IMR-90 (cell line): ENCODE measurements around the gene KCNJ10. TPM values are rescaled to one million over a fixed set of nuclear protein-coding genes. Genes with fewer than 3 reads are reported as not detected.

Experiments
- ATAC-seq: fragments of 200-7000 bp; cut with Tn5 transposase; 2 replicates; pipeline ENCODE4 v1.9.1; 2020; ENCODE audit warnings: low read depth, mild to moderate bottlenecking, moderate library complexity
- BruUV-seq: library from RNA; stranded (reverse); fragments of 400-500 nt; replicated peaks from 2 replicates; lab custom pipeline; 2021; lab: Mats Ljungman, UMichigan
- CTCF ChIA-PET: fragments of 300-600 bp; formaldehyde crosslinking; extraction: SDS; loops from one replicate; lab custom pipeline; 2021; ENCODE audit warnings: antibody characterized with exemption; lab: Yijun Ruan, JAX
- POLR2A ChIA-PET: fragments of 300-600 bp; sonication (Branson Sonifier 250); formaldehyde crosslinking; loops from one replicate; lab custom pipeline; 2022; ENCODE audit warnings: antibody characterized with exemption; ENCODE audit not compliant: unreplicated experiment; lab: Charles Lee
- DNase-seq: peaks from one replicate; pipeline ENCODE4 v3.0.0; 2013
- H2AFZ ChIP-seq: replicated peaks from 2 replicates; pipeline ENCODE3; 2013; ENCODE audit warnings: low read length, mild to moderate bottlenecking; ENCODE audit not compliant: poor library complexity
- H2AK5ac ChIP-seq: 2 replicates; pipeline ENCODE4 v1.6.1; 2013; ENCODE audit warnings: low read depth, low read length, inconsistent platforms
- H2AK9ac ChIP-seq: replicated peaks from 2 replicates; pipeline ENCODE3; 2013; ENCODE audit warnings: mild to moderate bottlenecking, low read depth, low read length, moderate library complexity; ENCODE audit not compliant: poor library complexity
- H2BK120ac ChIP-seq: 2 replicates; pipeline ENCODE4 v1.6.1; 2013; ENCODE audit warnings: low read depth, low read length, inconsistent platforms
- H2BK15ac ChIP-seq: 3 replicates; pipeline ENCODE4 v1.6.1; 2013; ENCODE audit warnings: low read depth, low read length, inconsistent platforms
- H2BK20ac ChIP-seq: 2 replicates; pipeline ENCODE4 v1.6.1; 2013; ENCODE audit warnings: low read depth, mild to moderate bottlenecking, inconsistent platforms, low read length, moderate library complexity
- H2BK5ac ChIP-seq: 2 replicates; pipeline ENCODE4 v1.6.1; 2013; ENCODE audit warnings: mild to moderate bottlenecking, low read depth, low read length, inconsistent platforms; ENCODE audit not compliant: poor library complexity, severe bottlenecking
- H3K14ac ChIP-seq: replicated peaks from 2 replicates; pipeline ENCODE4 v1.6.1; 2013; ENCODE audit warnings: low read depth, low read length, inconsistent platforms
- H3K18ac ChIP-seq: 2 replicates; pipeline ENCODE4 v1.6.1; 2013; ENCODE audit warnings: low read depth, low read length, control low read depth
- H3K23ac ChIP-seq: 2 replicates; pipeline ENCODE4 v1.6.1; 2013; ENCODE audit warnings: low read depth, low read length, inconsistent platforms
- H3K27ac ChIP-seq: 2 replicates; pipeline ENCODE4 v1.5.1; 2013; ENCODE audit warnings: mild to moderate bottlenecking, control low read depth, low read length; ENCODE audit not compliant: insufficient read depth
- H3K27me3 ChIP-seq: 2 replicates; pipeline ENCODE4 v1.6.1; 2013; ENCODE audit warnings: low read length; ENCODE audit not compliant: control insufficient read depth, insufficient read depth
- H3K36me3 ChIP-seq: 2 replicates; pipeline ENCODE4 v1.6.1; 2013; ENCODE audit warnings: low read length, mixed read lengths; ENCODE audit not compliant: control insufficient read depth, insufficient read depth
- H3K4ac ChIP-seq: 2 replicates; pipeline ENCODE4 v1.6.1; 2013; ENCODE audit warnings: low read depth, low read length, inconsistent platforms
- H3K4me1 ChIP-seq: 2 replicates; pipeline ENCODE4 v1.6.1; 2013; ENCODE audit warnings: low read length, mixed read lengths; ENCODE audit not compliant: control insufficient read depth, insufficient read depth
- H3K4me2 ChIP-seq: 2 replicates; pipeline ENCODE4 v1.6.1; 2013; ENCODE audit warnings: low read depth, mild to moderate bottlenecking, control low read depth, low read length, moderate library complexity
- H3K4me3 ChIP-seq: 2 replicates; pipeline ENCODE4 v1.5.1; 2013; ENCODE audit warnings: low read depth, mild to moderate bottlenecking, control low read depth, low read length, moderate library complexity; ENCODE audit not compliant: insufficient read depth
- H3K56ac ChIP-seq: 2 replicates; pipeline ENCODE4 v1.6.1; 2013; ENCODE audit warnings: low read length, inconsistent platforms; ENCODE audit not compliant: insufficient read depth; ENCODE audit errors: extremely low read depth
- H3K79me1 ChIP-seq, 2 experiments: 2 replicates each; pipeline ENCODE4 v1.6.1; 2013; ENCODE audit warnings: low read length in 2 of 2, inconsistent platforms in 1 of 2, low read depth in 1 of 2
- H3K9ac ChIP-seq: 2 replicates; pipeline ENCODE4 v1.6.1; 2013; ENCODE audit warnings: low read depth, low read length, control low read depth
- H3K9me1 ChIP-seq: 2 replicates; pipeline ENCODE4 v1.6.1; 2013; ENCODE audit warnings: low read length, inconsistent platforms; ENCODE audit not compliant: insufficient read depth
- H3K9me3 ChIP-seq: 2 replicates; pipeline ENCODE4 v1.6.1; 2013; ENCODE audit warnings: low read length; ENCODE audit not compliant: control insufficient read depth, insufficient read depth
- H4K20me1 ChIP-seq: 2 replicates; pipeline ENCODE4 v1.6.1; 2013; ENCODE audit warnings: low read length, inconsistent platforms; ENCODE audit not compliant: insufficient read depth
- H4K5ac ChIP-seq: 2 replicates; pipeline ENCODE4 v1.6.1; 2013; ENCODE audit warnings: mild to moderate bottlenecking, low read depth, low read length, control low read depth
- H4K8ac ChIP-seq, 2 experiments: 2 replicates each; pipeline ENCODE4 v1.6.1; 2013; ENCODE audit warnings: low read depth in 2 of 2, low read length in 2 of 2, control low read depth in 1 of 2, inconsistent platforms in 1 of 2
- H4K91ac ChIP-seq: 2 replicates; pipeline ENCODE4 v1.6.1; 2013; ENCODE audit warnings: low read depth, low read length, inconsistent platforms; ENCODE audit not compliant: insufficient read depth
- BHLHE40 ChIP-seq: fragments of 150-350 bp; IDR thresholded peaks from 2 replicates; pipeline ENCODE4 v1.6.1; 2016; ENCODE audit warnings: mild to moderate bottlenecking, low read depth, low read length
- CEBPB ChIP-seq: IDR thresholded peaks from 2 replicates; pipeline ENCODE4 v1.6.1; 2012; ENCODE audit warnings: low read depth, low read length, improper control_type of control experiment
- CHD1 ChIP-seq: IDR thresholded peaks from 2 replicates; pipeline ENCODE4 v1.6.1; 2012; ENCODE audit warnings: low read depth, low read length, improper control_type of control experiment
- CTCF ChIP-seq: conservative IDR thresholded peaks from 2 replicates; pipeline ENCODE4 v1.5.1; 2012; ENCODE audit warnings: mild to moderate bottlenecking, low read depth, low read length, improper control_type of control experiment
- ELK1 ChIP-seq: fragments of 150-350 bp; IDR thresholded peaks from 2 replicates; pipeline ENCODE4 v1.6.1; 2016; ENCODE audit warnings: low read depth, mild to moderate bottlenecking, low read length, moderate library complexity, borderline replicate concordance
- FOS ChIP-seq: fragments of 150-350 bp; IDR thresholded peaks from 2 replicates; pipeline ENCODE4 v1.6.1; 2016; ENCODE audit warnings: low read depth, low read length
- MAFK ChIP-seq: IDR thresholded peaks from 2 replicates; pipeline ENCODE4 v1.6.1; 2012; ENCODE audit warnings: low read depth, low read length, improper control_type of control experiment
- MAZ ChIP-seq: IDR thresholded peaks from 2 replicates; pipeline ENCODE4 v1.6.1; 2012; ENCODE audit warnings: low read depth, mild to moderate bottlenecking, low read length, improper control_type of control experiment, moderate library complexity, borderline replicate concordance
- MXI1 ChIP-seq: IDR thresholded peaks from 2 replicates; pipeline ENCODE4 v1.6.1; 2012; ENCODE audit warnings: low read depth, mild to moderate bottlenecking, low read length, moderate library complexity, borderline replicate concordance
- NFE2L2 ChIP-seq: fragments of 150-350 bp; IDR thresholded peaks from 2 replicates; pipeline ENCODE4 v1.6.1; 2016; ENCODE audit warnings: low read depth, mild to moderate bottlenecking, low read length
- POLR2A ChIP-seq: IDR thresholded peaks from 2 replicates; pipeline ENCODE4 v1.6.1; 2012; ENCODE audit warnings: mild to moderate bottlenecking, low read depth, low read length
- RAD21 ChIP-seq: IDR thresholded peaks from 2 replicates; pipeline ENCODE4 v1.6.1; 2012; ENCODE audit warnings: low read length, improper control_type of control experiment
- RCOR1 ChIP-seq: IDR thresholded peaks from 2 replicates; pipeline ENCODE4 v1.6.1; 2012; ENCODE audit warnings: mild to moderate bottlenecking, low read length, improper control_type of control experiment; ENCODE audit not compliant: insufficient replicate concordance
- RFX5 ChIP-seq: IDR thresholded peaks from 2 replicates; pipeline ENCODE4 v1.8.0; 2012; ENCODE audit warnings: low read depth, mild to moderate bottlenecking, low read length, moderate library complexity
- SMC3 ChIP-seq: fragments of 150-350 bp; IDR thresholded peaks from 2 replicates; pipeline ENCODE4 v1.6.1; 2016; ENCODE audit warnings: low read depth, mild to moderate bottlenecking, antibody characterized with exemption, low read length, moderate library complexity
- USF2 ChIP-seq: fragments of 150-350 bp; IDR thresholded peaks from 2 replicates; pipeline ENCODE4 v1.6.1; 2017; ENCODE audit warnings: mild to moderate bottlenecking, antibody characterized with exemption, low read length, low read depth
- WGBS, 2 experiments: methylation state at CpG; one replicate each; pipeline versions ENCODE4 v1.1.5 to v1.1.7; 2013; ENCODE audit warnings: missing lambda C conversion rate in 2 of 2; ENCODE audit not compliant: insufficient read length in 1 of 2; ENCODE audit errors: extremely low coverage in 2 of 2; 5-methylcytosine and 5-hydroxymethylcytosine counted together
- dilution Hi-C: fragments of 300-500 bp; cut with HindIII; formaldehyde crosslinking; loops from one replicate; pipeline ENCODE4 v1.14.3; 2018; ENCODE audit warnings: low sequenced_read_pairs; ENCODE audit not compliant: unreplicated experiment
- in situ Hi-C: fragments of 300-500 bp; cut with MboI; formaldehyde crosslinking; loops from 3 replicates; pipeline ENCODE4 v1.14.3; 2019; ENCODE audit warnings: low sequenced_read_pairs, inconsistent platforms, mixed read lengths
- intact Hi-C: fragments of 100-400 bp; cut with micrococcal nuclease; formaldehyde crosslinking; loops from 2 replicates; pipeline ENCODE4 v1.10.0; 2022
- polyA plus RNA-seq, 3 experiments: library from polyadenylated mRNA; depleted of rRNA; stranded (reverse); fragments of >200 nt; gene quantifications; 2 replicates each; pipeline ENCODE4 v1.2.3, GENCODE V29; 2012; ENCODE audit warnings: low replicate concordance in 1 of 3
- total RNA-seq: library from RNA; depleted of rRNA; stranded (reverse); fragments of >200 nt; gene quantifications from 2 replicates; pipeline ENCODE4 v1.2.3, GENCODE V29; 2012

KCNJ10 gene
- total and polyA plus RNA-seq, 2 of the 4 experiments (the other 2 are of a cell fraction) = not detected

GRCh38 chr1:160084771-160085321, 14.9 kb upstream of the KCNJ10 start:
- Histone ChIP-seq H3K4me1 (peaks cover 3% of the 10 kb centered on the region; the same call in 1 of the 2 replicates), H4K5ac (no peak overlapping the region), H2AK9ac (no peak overlapping the region), H2AK5ac (no peak overlapping the region), H3K4me2 (no peak overlapping the region), H2BK15ac (no peak overlapping the region), H3K18ac (no peak overlapping the region), H3K4me3 (no peak overlapping the region), H3K56ac (no peak overlapping the region), H3K9ac (no peak overlapping the region), H2BK20ac (no peak overlapping the region), H2BK5ac (no peak overlapping the region), H4K8ac (no peak overlapping the region), H3K36me3 (peaks cover 2% of the 10 kb centered on the region; the same call in 1 of the 2 replicates), H3K9me1 (no peaks in the 10 kb centered on the region), H3K79me1 (no peaks in the 10 kb centered on the region), H3K23ac (no peak overlapping the region), H3K9me3 (no peaks in the 10 kb centered on the region; the same call in 1 of the 2 replicates), H4K20me1 (no peaks in the 10 kb centered on the region), H2AFZ (no peak overlapping the region), H3K4ac (no peak overlapping the region), H4K91ac (no peak overlapping the region), H3K27ac (no peak overlapping the region), H3K14ac (no peak overlapping the region), H3K27me3 (peaks cover 52% of the 10 kb centered on the region), H2BK120ac (no peak overlapping the region)
- ChIA-PET CTCF (interaction anchor here (0.7 to 2.1 kb wide), 5 partner anchors 11 to 292 kb away, joined by 3 to 12 read pairs (median 5); partner anchors contain the start of gene PIGM), POLR2A (no interaction called here)
- intact Hi-C loops (loop anchor here (1.0 kb wide), 1 partner anchor 291 kb away; no protein-coding TSS in a partner anchor), dilution Hi-C loops (no loop called here), in situ Hi-C loops (no loop called here)
- BruUV-seq = no TSS peak
- DNase-seq (no peak), ATAC-seq (no peak)
- TF ChIP-seq POLR2A (no peak), MAZ (no peak), RCOR1 (no peak), FOS (no peak), USF2 (no peak), ELK1 (no peak), RAD21 (no peak), SMC3 (no peak), RFX5 (no peak), BHLHE40 (no peak), MXI1 (no peak), CHD1 (no peak), NFE2L2 (no peak), MAFK (no peak), CEBPB (no peak), CTCF (no peak)
- WGBS, 2 experiments = 76% methylated on average over 5 of the region's 30 CpGs; no CpG with 5 or more reads in 1 of the 2 experiments
